GM19238 (cell line): Measurements from ENCODE around the gene LGALS7.
"Not testable (repeated sequence)": the region's sequence is repeated elsewhere in the genome, so short reads cannot be mapped to it uniquely, and the experiment has no call there.

Source experiments
- DNase-seq: peaks from one replicate; pipeline ENCODE4 v3.0.0; 2011; ENCODE audit warnings: low spot score; ENCODE audit not compliant: insufficient read length

The LGALS7 gene

GRCh38 chr19:38773469-38774177 lies at the start of gene LGALS7:
TSS of gene LGALS7 (minus strand) at chr19:38773517. CDS start at chr19:38773492, 25 bp downstream.
- DNase-seq: no peak

GRCh38 chr19:38821230-38821825 lies 48.0 kb upstream of the LGALS7 start:
- DNase-seq: not testable (repeated sequence)

- DNase-seq: no peak
These were observed 46.1 kb upstream of the LGALS7 start for GRCh38 chr19:38819231-38819920.

GRCh38 chr19:38817081-38817480 lies 43.8 kb upstream of the LGALS7 start:
- no peak for DNase-seq

- no peak for DNase-seq
These were observed 42.9 kb upstream of the LGALS7 start for GRCh38 chr19:38816131-38816750.

- DNase-seq: no peak
These were observed 42.0 kb upstream of the LGALS7 start for GRCh38 chr19:38815059-38816001.

- not testable (repeated sequence) for DNase-seq
These were observed 40.6 kb upstream of the LGALS7 start for GRCh38 chr19:38813932-38814331.

GRCh38 chr19:38813323-38813722 lies 40.0 kb upstream of the LGALS7 start:
- DNase-seq: no peak

GRCh38 chr19:38812841-38813320 lies 39.6 kb upstream of the LGALS7 start, which contains the start of gene LGALS4:
TSS of gene LGALS4 (minus strand) at chr19:38812945. CDS start at chr19:38812886, 59 bp downstream.
- no peak for DNase-seq

GRCh38 chr19:38812009-38812840 lies 38.9 kb upstream of the LGALS7 start:
- DNase-seq: no peak

GRCh38 chr19:38809592-38810252 lies 36.4 kb upstream of the LGALS7 start:
- no peak for DNase-seq

GRCh38 chr19:38808741-38809140 lies 35.4 kb upstream of the LGALS7 start:
- no peak for DNase-seq

GRCh38 chr19:38807374-38808098 lies 34.2 kb upstream of the LGALS7 start:
- DNase-seq: not testable (repeated sequence)

GRCh38 chr19:38806371-38806770 lies 33.1 kb upstream of the LGALS7 start:
- no peak for DNase-seq

GRCh38 chr19:38805180-38805579 lies 31.9 kb upstream of the LGALS7 start:
- DNase-seq: no peak

- DNase-seq: no peak
These were observed 30.2 kb upstream of the LGALS7 start for GRCh38 chr19:38803543-38803942.

- no peak for DNase-seq
These were observed 28.2 kb upstream of the LGALS7 start for GRCh38 chr19:38801359-38802095.
